Measurements from ENCODE around the gene CBLC. TPM values are rescaled to one million over a fixed set of nuclear protein-coding genes. Genes with fewer than 3 reads are reported as not detected.

Gene CBLC
- total RNA-seq, 1 experiment from 2014 or later = 20.5 TPM

- TF ChIP-seq ZNF512 (CRISPR knock-in tag; IDR thresholded peaks at IDR 0.05; ENCODE audit: borderline replicate concordance) (no peak), EMX1 (CRISPR knock-in tag; IDR thresholded peaks at IDR 0.05) (no peak), JAZF1 (CRISPR knock-in tag; IDR thresholded peaks at IDR 0.05) (no peak), ZNF317 (CRISPR knock-in tag; IDR thresholded peaks at IDR 0.05; ENCODE audit: borderline replicate concordance, low read depth) (no peak), ZNF121 (CRISPR knock-in tag; IDR thresholded peaks at IDR 0.05) (0 out of 2 replicates have a peak, but pooled peaks have one; percentile 47), KAT7 (CRISPR knock-in tag; IDR thresholded peaks at IDR 0.05; ENCODE audit: borderline replicate concordance) (no peak), ZNF219 (CRISPR knock-in tag; IDR thresholded peaks at IDR 0.05; ENCODE audit: borderline replicate concordance) (no peak), CREB1 (CRISPR knock-in tag; IDR thresholded peaks at IDR 0.05) (no peak), MLX (CRISPR knock-in tag; IDR thresholded peaks at IDR 0.05) (no peak), ZNF281 (CRISPR knock-in tag; IDR thresholded peaks at IDR 0.05) (no peak), SOX15 (CRISPR knock-in tag; IDR thresholded peaks at IDR 0.05) (no peak), GABPB1 (CRISPR knock-in tag; IDR thresholded peaks at IDR 0.05) (no peak), FOXJ3 (CRISPR knock-in tag; IDR thresholded peaks at IDR 0.05; ENCODE audit: borderline replicate concordance) (no peak), HMGA2 (CRISPR knock-in tag; IDR thresholded peaks at IDR 0.05) (no peak), ARID4B (CRISPR knock-in tag; IDR thresholded peaks at IDR 0.05; ENCODE audit: borderline replicate concordance) (peak; percentile 67; the same call in 1 of the 2 replicates), IRF2 (CRISPR knock-in tag; IDR thresholded peaks at IDR 0.05; ENCODE audit: borderline replicate concordance, low read depth) (no peak)
- TF ChIP-seq, protein P1, sequence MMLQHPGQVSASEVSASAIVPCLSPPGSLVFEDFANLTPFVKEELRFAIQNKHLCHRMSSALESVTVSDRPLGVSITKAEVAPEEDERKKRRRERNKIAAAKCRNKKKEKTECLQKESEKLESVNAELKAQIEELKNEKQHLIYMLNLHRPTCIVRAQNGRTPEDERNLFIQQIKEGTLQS (CRISPR knock-in tag; conservative IDR thresholded peaks at IDR 0.05) = no peak
- TF ChIP-seq, protein P2, sequence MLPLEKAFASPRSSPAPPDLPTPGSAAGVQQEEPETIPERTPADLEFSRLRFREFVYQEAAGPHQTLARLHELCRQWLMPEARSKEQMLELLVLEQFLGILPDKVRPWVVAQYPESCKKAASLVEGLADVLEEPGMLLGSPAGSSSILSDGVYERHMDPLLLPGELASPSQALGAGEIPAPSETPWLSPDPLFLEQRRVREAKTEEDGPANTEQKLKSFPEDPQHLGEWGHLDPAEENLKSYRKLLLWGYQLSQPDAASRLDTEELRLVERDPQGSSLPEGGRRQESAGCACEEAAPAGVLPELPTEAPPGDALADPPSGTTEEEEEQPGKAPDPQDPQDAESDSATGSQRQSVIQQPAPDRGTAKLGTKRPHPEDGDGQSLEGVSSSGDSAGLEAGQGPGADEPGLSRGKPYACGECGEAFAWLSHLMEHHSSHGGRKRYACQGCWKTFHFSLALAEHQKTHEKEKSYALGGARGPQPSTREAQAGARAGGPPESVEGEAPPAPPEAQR (CRISPR knock-in tag; IDR thresholded peaks at IDR 0.05) = no peak
- TF ChIP-seq, protein P3, sequence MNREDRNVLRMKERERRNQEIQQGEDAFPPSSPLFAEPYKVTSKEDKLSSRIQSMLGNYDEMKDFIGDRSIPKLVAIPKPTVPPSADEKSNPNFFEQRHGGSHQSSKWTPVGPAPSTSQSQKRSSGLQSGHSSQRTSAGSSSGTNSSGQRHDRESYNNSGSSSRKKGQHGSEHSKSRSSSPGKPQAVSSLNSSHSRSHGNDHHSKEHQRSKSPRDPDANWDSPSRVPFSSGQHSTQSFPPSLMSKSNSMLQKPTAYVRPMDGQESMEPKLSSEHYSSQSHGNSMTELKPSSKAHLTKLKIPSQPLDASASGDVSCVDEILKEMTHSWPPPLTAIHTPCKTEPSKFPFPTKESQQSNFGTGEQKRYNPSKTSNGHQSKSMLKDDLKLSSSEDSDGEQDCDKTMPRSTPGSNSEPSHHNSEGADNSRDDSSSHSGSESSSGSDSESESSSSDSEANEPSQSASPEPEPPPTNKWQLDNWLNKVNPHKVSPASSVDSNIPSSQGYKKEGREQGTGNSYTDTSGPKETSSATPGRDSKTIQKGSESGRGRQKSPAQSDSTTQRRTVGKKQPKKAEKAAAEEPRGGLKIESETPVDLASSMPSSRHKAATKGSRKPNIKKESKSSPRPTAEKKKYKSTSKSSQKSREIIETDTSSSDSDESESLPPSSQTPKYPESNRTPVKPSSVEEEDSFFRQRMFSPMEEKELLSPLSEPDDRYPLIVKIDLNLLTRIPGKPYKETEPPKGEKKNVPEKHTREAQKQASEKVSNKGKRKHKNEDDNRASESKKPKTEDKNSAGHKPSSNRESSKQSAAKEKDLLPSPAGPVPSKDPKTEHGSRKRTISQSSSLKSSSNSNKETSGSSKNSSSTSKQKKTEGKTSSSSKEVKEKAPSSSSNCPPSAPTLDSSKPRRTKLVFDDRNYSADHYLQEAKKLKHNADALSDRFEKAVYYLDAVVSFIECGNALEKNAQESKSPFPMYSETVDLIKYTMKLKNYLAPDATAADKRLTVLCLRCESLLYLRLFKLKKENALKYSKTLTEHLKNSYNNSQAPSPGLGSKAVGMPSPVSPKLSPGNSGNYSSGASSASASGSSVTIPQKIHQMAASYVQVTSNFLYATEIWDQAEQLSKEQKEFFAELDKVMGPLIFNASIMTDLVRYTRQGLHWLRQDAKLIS (CRISPR knock-in tag; IDR thresholded peaks at IDR 0.05; ENCODE audit: borderline replicate concordance) = no peak
- TF ChIP-seq, protein P4, sequence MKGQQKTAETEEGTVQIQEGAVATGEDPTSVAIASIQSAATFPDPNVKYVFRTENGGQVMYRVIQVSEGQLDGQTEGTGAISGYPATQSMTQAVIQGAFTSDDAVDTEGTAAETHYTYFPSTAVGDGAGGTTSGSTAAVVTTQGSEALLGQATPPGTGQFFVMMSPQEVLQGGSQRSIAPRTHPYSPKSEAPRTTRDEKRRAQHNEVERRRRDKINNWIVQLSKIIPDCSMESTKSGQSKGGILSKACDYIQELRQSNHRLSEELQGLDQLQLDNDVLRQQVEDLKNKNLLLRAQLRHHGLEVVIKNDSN (CRISPR knock-in tag; IDR thresholded peaks at IDR 0.05) = no peak
- TF ChIP-seq, protein P5, sequence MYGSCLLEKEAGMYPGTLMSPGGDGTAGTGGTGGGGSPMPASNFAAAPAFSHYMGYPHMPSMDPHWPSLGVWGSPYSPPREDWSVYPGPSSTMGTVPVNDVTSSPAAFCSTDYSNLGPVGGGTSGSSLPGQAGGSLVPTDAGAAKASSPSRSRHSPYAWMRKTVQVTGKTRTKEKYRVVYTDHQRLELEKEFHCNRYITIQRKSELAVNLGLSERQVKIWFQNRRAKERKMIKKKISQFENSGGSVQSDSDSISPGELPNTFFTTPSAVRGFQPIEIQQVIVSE (CRISPR knock-in tag; IDR thresholded peaks at IDR 0.05; ENCODE audit: borderline replicate concordance) = no peak
Measured at GRCh38 chr19:44757735-44758505, 19.8 kb upstream of the CBLC start (continued).
